SU-DHL-6 (cell line): Measurements from ENCODE around the gene CNTN4.

ENCODE experiments used
- EZH2phosphoT487 ChIP-seq: fragments of 200-600 bp; sonication (generic), shearing (Covaris generic); conservative IDR thresholded peaks from 2 replicates; pipeline ENCODE4 v1.6.1; 2018; ENCODE audit warnings: mild to moderate bottlenecking, antibody characterized with exemption, low read length, moderate library complexity, mixed read lengths
- TF ChIP-seq, protein P1 (sequence below): fragments of 200-600 bp; sonication (generic); IDR thresholded peaks from one replicate; pipeline ENCODE4 v1.5.1; 2017; ENCODE audit warnings: antibody characterized with exemption, mild to moderate bottlenecking, low read length, moderate library complexity; ENCODE audit not compliant: insufficient read depth, poor library complexity, severe bottlenecking

- TF ChIP-seq, protein P1, sequence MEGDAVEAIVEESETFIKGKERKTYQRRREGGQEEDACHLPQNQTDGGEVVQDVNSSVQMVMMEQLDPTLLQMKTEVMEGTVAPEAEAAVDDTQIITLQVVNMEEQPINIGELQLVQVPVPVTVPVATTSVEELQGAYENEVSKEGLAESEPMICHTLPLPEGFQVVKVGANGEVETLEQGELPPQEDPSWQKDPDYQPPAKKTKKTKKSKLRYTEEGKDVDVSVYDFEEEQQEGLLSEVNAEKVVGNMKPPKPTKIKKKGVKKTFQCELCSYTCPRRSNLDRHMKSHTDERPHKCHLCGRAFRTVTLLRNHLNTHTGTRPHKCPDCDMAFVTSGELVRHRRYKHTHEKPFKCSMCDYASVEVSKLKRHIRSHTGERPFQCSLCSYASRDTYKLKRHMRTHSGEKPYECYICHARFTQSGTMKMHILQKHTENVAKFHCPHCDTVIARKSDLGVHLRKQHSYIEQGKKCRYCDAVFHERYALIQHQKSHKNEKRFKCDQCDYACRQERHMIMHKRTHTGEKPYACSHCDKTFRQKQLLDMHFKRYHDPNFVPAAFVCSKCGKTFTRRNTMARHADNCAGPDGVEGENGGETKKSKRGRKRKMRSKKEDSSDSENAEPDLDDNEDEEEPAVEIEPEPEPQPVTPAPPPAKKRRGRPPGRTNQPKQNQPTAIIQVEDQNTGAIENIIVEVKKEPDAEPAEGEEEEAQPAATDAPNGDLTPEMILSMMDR: no peak
- no peak for TF ChIP-seq EZH2phosphoT487
Measured at GRCh38 chr3:2847062-2847841, 748.6 kb downstream of the CNTN4 start.
